GF-D8 (cell line): ENCODE data around the gene TRAM2.

Source experiments
- DNase-seq: peaks from one replicate; lab custom pipeline; 2025; lab: John Stamatoyannopoulos, UW

TRAM2 gene

GRCh38 chr6:52507557-52508260, 69.2 kb downstream of the TRAM2 start:
- no peak for DNase-seq

GRCh38 chr6:52506476-52506875, 70.4 kb downstream of the TRAM2 start:
- no peak for DNase-seq

- DNase-seq = no peak
Measured at GRCh38 chr6:52505726-52506409, 71.0 kb downstream of the TRAM2 start.

- no peak for DNase-seq
Measured at GRCh38 chr6:52504782-52505136, 72.1 kb downstream of the TRAM2 start.

- DNase-seq = no peak
Measured at GRCh38 chr6:52503851-52504781, 72.7 kb downstream of the TRAM2 start.

- no peak for DNase-seq
Measured at GRCh38 chr6:52503323-52503747, 73.5 kb downstream of the TRAM2 start.

GRCh38 chr6:52502306-52503029, 74.4 kb downstream of the TRAM2 start:
- no peak for DNase-seq

- DNase-seq = no peak
Measured at GRCh38 chr6:52500238-52501129, 76.4 kb downstream of the TRAM2 start.

- DNase-seq = no peak
Measured at GRCh38 chr6:52499681-52500236, 77.1 kb downstream of the TRAM2 start.

GRCh38 chr6:52499026-52499425, 77.8 kb downstream of the TRAM2 start:
- no peak for DNase-seq

- DNase-seq = no peak
Measured at GRCh38 chr6:52498538-52499017, 78.3 kb downstream of the TRAM2 start.

GRCh38 chr6:52497652-52498408, 79.0 kb downstream of the TRAM2 start:
- DNase-seq = no peak

GRCh38 chr6:52496631-52497030, 80.2 kb downstream of the TRAM2 start:
- no peak for DNase-seq

- DNase-seq = no peak
Measured at GRCh38 chr6:52495922-52496321, 80.9 kb downstream of the TRAM2 start.

GRCh38 chr6:52494298-52495072, 82.4 kb downstream of the TRAM2 start:
- no peak for DNase-seq

GRCh38 chr6:52493669-52494068, 83.2 kb downstream of the TRAM2 start:
- no peak for DNase-seq

GRCh38 chr6:52491203-52492069, 85.4 kb downstream of the TRAM2 start:
- no peak for DNase-seq

GRCh38 chr6:52489881-52490280, 87.0 kb downstream of the TRAM2 start:
- no peak for DNase-seq
